ENCODE measurements around the gene PTPRA. TPM values are rescaled to one million over a fixed set of nuclear protein-coding genes. Genes with fewer than 3 reads are reported as not detected.

The PTPRA gene
- total RNA-seq, 1 experiment from 2014 or later = 47.2 TPM

GRCh38 chr20:2911200-2911599, 37.9 kb downstream of the PTPRA start (continued):
- TF ChIP-seq PRDM15 (CRISPR knock-in tag; IDR thresholded peaks at IDR 0.05) (no peak), ATF1 (CRISPR knock-in tag; IDR thresholded peaks at IDR 0.05) (no peak), FOXK1 (CRISPR knock-in tag; IDR thresholded peaks at IDR 0.05) (no peak), CTCF (IDR thresholded peaks at IDR 0.05) (no peak), E2F1 (CRISPR knock-in tag; IDR thresholded peaks at IDR 0.05) (no peak), ZBTB21 (CRISPR knock-in tag; IDR thresholded peaks at IDR 0.05; ENCODE audit: borderline replicate concordance) (no peak), E2F5 (CRISPR knock-in tag; IDR thresholded peaks at IDR 0.05) (no peak), ZNF219 (CRISPR knock-in tag; IDR thresholded peaks at IDR 0.05; ENCODE audit: borderline replicate concordance) (no peak), TEAD1 (CRISPR knock-in tag; IDR thresholded peaks at IDR 0.05) (no peak)

- H3K9me3 Mint-ChIP-seq = no peaks in the 10 kb centered on the region
- POLR2A ChIA-PET = interaction anchor here (0.6 kb wide), 1 partner anchor 33 kb away, joined by 3 read pairs; no protein-coding TSS in a partner anchor
- no peak for DNase-seq (ENCODE audit: low spot score)
- H3K27ac Mint-ChIP-seq = no peak overlapping the region
- no peak overlapping the region for H3K4me3 Mint-ChIP-seq
- ATAC-seq = no peak
- CTCF ChIA-PET = no interaction called here
- H3K27me3 Mint-ChIP-seq (ENCODE audit: low read depth) = no peaks in the 10 kb centered on the region
- peaks cover 3% of the 10 kb centered on the region; the same call in 1 of the 2 replicates for H3K36me3 Mint-ChIP-seq
- peaks cover 28% of the 10 kb centered on the region for H3K4me1 Mint-ChIP-seq
- TF ChIP-seq ZNF416 (CRISPR knock-in tag; IDR thresholded peaks at IDR 0.05) = no peak
- TF ChIP-seq SMAD4 (CRISPR knock-in tag; IDR thresholded peaks at IDR 0.05) = no peak
- TF ChIP-seq ETV6 (CRISPR knock-in tag; IDR thresholded peaks at IDR 0.05) = no peak
- TF ChIP-seq GTF2I (CRISPR knock-in tag; conservative IDR thresholded peaks at IDR 0.05) = no peak
- TF ChIP-seq EMX1 (CRISPR knock-in tag; IDR thresholded peaks at IDR 0.05) = no peak
- TF ChIP-seq ZNF219 (CRISPR knock-in tag; IDR thresholded peaks at IDR 0.05; ENCODE audit: borderline replicate concordance) = no peak
- TF ChIP-seq FOXP4 (CRISPR knock-in tag; IDR thresholded peaks at IDR 0.05) = no peak
- no peak for TF ChIP-seq JUN (CRISPR knock-in tag; IDR thresholded peaks at IDR 0.05)
- no peak for TF ChIP-seq TEAD1 (CRISPR knock-in tag; IDR thresholded peaks at IDR 0.05)
- no peak for TF ChIP-seq ESRRA (CRISPR knock-in tag; IDR thresholded peaks at IDR 0.05; ENCODE audit: borderline replicate concordance)
- TF ChIP-seq PRDM15 (CRISPR knock-in tag; IDR thresholded peaks at IDR 0.05) = no peak
- TF ChIP-seq RELA (CRISPR knock-in tag; IDR thresholded peaks at IDR 0.05; ENCODE audit: borderline replicate concordance) = no peak
- no peak for TF ChIP-seq ERG (CRISPR knock-in tag; IDR thresholded peaks at IDR 0.05)
- no peak for TF ChIP-seq TCF7 (CRISPR knock-in tag; IDR thresholded peaks at IDR 0.05; ENCODE audit: low read depth)
These were observed 40.9 kb downstream of the PTPRA start for GRCh38 chr20:2914160-2914559.

Data from WTC11 (cell line).